ENCODE results near the gene ERCC1. TPM values are rescaled to one million over a fixed set of nuclear protein-coding genes. Genes with fewer than 3 reads are reported as not detected.
"Not testable (repeated sequence)": the region's sequence is repeated elsewhere in the genome, so short reads cannot be mapped to it uniquely, and the experiment has no call there.

ERCC1 gene
- total RNA-seq, 1 donor from 2014 or later, result 67.5 TPM

DNA sequence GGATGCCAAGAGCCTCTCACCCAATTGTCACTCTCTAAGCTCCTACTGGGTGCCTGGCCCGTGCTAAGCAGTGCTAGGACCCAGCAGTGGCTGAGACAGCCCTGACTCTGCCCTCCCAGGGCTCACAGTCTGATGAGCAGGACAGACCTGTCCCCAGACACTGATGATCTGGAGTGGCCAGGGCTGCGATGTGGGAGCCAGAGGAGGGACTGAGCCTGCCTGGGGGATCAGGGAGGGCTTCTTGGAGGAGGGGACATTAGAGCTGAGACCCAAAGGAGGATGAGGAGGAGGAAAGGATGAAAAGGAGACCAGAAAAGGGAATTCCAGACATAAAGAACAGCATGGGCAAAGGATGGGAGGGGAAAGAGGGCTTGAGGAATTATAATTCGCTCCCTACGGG is 6.6 kb downstream of the ERCC1 start:
- Histone ChIP-seq H2AFZ (ENCODE audit: low read depth, low read length) (no peak overlapping the region), H3K79me2 (ENCODE audit: insufficient read depth, low read length) (peaks cover 14% of the 10 kb centered on the region), H3K4me2 (ENCODE audit: low read length) (no peak overlapping the region), H3K9ac (ENCODE audit: low read length) (no peak overlapping the region), H3K9me3 (ENCODE audit: insufficient read depth, low read depth, low read length) (no peaks in the 10 kb centered on the region), H3K4me3 (ENCODE audit: insufficient read depth, low read depth, low read length) (no peak overlapping the region), H3K36me3 (ENCODE audit: insufficient read depth, low read length) (peaks cover 23% of the 10 kb centered on the region), H3K27me3 (ENCODE audit: insufficient read depth, low read length) (no peaks in the 10 kb centered on the region), H3K27ac (ENCODE audit: low read depth, low read length) (no peak overlapping the region), H4K20me1 (ENCODE audit: insufficient read depth, low read length) (peaks cover 9% of the 10 kb centered on the region), H3K4me1 (ENCODE audit: insufficient read depth, low read length) (peaks cover 3% of the 10 kb centered on the region)
- no peaks in the 10 kb centered on the region for H3K27me3 Mint-ChIP-seq (ENCODE audit: low read depth, unreplicated experiment)
- peaks cover 28% of the 10 kb centered on the region for H3K36me3 Mint-ChIP-seq (ENCODE audit: low read depth, unreplicated experiment)
- no peak overlapping the region for H3K27ac Mint-ChIP-seq (ENCODE audit: unreplicated experiment)
- DNase-seq (ENCODE audit: low read depth) (no peak), FAIRE-seq (no peak)
- H3K4me1 Mint-ChIP-seq (ENCODE audit: low read depth, unreplicated experiment), result peaks cover 3% of the 10 kb centered on the region
- no peak for TF ChIP-seq EZH2 (IDR thresholded peaks at IDR 0.05; ENCODE audit: insufficient read depth, low read length)
- TF ChIP-seq, protein P1, sequence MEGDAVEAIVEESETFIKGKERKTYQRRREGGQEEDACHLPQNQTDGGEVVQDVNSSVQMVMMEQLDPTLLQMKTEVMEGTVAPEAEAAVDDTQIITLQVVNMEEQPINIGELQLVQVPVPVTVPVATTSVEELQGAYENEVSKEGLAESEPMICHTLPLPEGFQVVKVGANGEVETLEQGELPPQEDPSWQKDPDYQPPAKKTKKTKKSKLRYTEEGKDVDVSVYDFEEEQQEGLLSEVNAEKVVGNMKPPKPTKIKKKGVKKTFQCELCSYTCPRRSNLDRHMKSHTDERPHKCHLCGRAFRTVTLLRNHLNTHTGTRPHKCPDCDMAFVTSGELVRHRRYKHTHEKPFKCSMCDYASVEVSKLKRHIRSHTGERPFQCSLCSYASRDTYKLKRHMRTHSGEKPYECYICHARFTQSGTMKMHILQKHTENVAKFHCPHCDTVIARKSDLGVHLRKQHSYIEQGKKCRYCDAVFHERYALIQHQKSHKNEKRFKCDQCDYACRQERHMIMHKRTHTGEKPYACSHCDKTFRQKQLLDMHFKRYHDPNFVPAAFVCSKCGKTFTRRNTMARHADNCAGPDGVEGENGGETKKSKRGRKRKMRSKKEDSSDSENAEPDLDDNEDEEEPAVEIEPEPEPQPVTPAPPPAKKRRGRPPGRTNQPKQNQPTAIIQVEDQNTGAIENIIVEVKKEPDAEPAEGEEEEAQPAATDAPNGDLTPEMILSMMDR (IDR thresholded peaks at IDR 0.05; ENCODE audit: insufficient read depth, low read depth, low read length), result no peak
- H3K4me3 Mint-ChIP-seq (ENCODE audit: unreplicated experiment), result no peak overlapping the region
- no peaks in the 10 kb centered on the region for H3K9me3 Mint-ChIP-seq (ENCODE audit: unreplicated experiment)

DNA sequence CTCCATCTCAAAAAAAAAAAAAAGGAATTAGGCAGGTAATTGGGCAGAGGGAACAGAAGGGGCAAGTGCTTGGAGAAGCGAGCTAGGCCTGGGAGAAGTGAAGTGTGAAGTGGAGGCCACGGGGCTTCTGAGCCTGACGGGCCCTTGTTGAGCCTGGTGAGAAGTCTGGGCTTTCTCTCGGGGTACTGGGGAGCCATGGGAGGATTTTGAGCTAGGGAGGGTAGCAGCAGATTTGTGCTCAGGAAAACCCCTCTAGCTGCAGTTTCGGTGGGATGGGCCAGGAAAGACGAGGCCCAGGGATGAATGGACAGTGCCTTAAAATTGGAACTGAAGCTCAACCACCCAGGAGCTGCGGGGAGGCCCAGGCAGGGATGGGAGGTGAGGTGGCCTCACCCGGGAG is 9.2 kb downstream of the ERCC1 start:
- H3K36me3 Mint-ChIP-seq (ENCODE audit: low read depth, unreplicated experiment), result peaks cover 25% of the 10 kb centered on the region
- FAIRE-seq, result no peak

DNA sequence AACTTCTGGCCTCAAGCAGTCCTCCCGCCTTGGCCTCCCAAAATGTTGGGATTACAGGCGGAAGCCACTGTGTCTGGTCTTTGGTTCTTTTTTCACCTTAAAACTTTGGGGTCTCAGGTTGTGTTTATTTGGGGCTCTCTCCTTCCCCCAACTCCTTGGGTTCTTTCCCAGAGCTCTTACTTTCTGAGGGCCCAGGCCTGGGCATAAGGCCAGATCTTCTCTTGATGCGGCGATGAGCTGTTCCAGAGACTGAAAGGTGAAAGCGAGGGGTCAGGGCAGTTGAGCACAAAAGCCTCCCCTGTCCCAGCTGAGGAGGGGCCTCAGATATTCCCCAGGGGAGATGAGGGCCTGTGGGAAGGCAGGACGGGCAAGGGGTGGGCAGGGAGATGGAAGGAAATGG is 10.2 kb downstream of the ERCC1 start:
- peaks cover 4% of the 10 kb centered on the region for H3K79me2 ChIP-seq (ENCODE audit: insufficient read depth, low read length)
- H3K36me3 Mint-ChIP-seq (ENCODE audit: low read depth, unreplicated experiment), result peaks cover 32% of the 10 kb centered on the region
- H3K4me1 Mint-ChIP-seq (ENCODE audit: low read depth, unreplicated experiment), result no peaks in the 10 kb centered on the region

More for the DNA sequence above, 9.2 kb downstream of the ERCC1 start:
- H3K4me1 ChIP-seq (ENCODE audit: insufficient read depth, low read length), result no peaks in the 10 kb centered on the region
- DNase-seq (ENCODE audit: low read depth), result no peak
- H3K36me3 ChIP-seq (ENCODE audit: insufficient read depth, low read length), result peaks cover 21% of the 10 kb centered on the region
- no peaks in the 10 kb centered on the region for H3K9me3 ChIP-seq (ENCODE audit: insufficient read depth, low read depth, low read length)
- H3K27me3 ChIP-seq (ENCODE audit: insufficient read depth, low read length), result no peaks in the 10 kb centered on the region
- H3K27ac ChIP-seq (ENCODE audit: low read depth, low read length), result no peak overlapping the region
- no peaks in the 10 kb centered on the region for H4K20me1 ChIP-seq (ENCODE audit: insufficient read depth, low read length)
- H3K4me3 ChIP-seq (ENCODE audit: insufficient read depth, low read depth, low read length), result no peak overlapping the region
- no peaks in the 10 kb centered on the region for H3K27me3 Mint-ChIP-seq (ENCODE audit: low read depth, unreplicated experiment)
- H3K9ac ChIP-seq (ENCODE audit: low read length), result no peak overlapping the region
- H2AFZ ChIP-seq (ENCODE audit: low read depth, low read length), result no peak overlapping the region
- H3K79me2 ChIP-seq (ENCODE audit: insufficient read depth, low read length), result peaks cover 4% of the 10 kb centered on the region
- H3K4me2 ChIP-seq (ENCODE audit: low read length), result no peak overlapping the region
- peak overlapping the region; percentile 34 for H3K27ac Mint-ChIP-seq (ENCODE audit: unreplicated experiment)
- TF ChIP-seq, protein P1 (IDR thresholded peaks at IDR 0.05; ENCODE audit: insufficient read depth, low read depth, low read length), result no peak
- TF ChIP-seq EZH2 (IDR thresholded peaks at IDR 0.05; ENCODE audit: insufficient read depth, low read length), result no peak
- H3K9me3 Mint-ChIP-seq (ENCODE audit: unreplicated experiment), result no peaks in the 10 kb centered on the region
- no peaks in the 10 kb centered on the region for H3K4me1 Mint-ChIP-seq (ENCODE audit: low read depth, unreplicated experiment)
- peak overlapping the region; percentile 11 for H3K4me3 Mint-ChIP-seq (ENCODE audit: unreplicated experiment)

DNA sequence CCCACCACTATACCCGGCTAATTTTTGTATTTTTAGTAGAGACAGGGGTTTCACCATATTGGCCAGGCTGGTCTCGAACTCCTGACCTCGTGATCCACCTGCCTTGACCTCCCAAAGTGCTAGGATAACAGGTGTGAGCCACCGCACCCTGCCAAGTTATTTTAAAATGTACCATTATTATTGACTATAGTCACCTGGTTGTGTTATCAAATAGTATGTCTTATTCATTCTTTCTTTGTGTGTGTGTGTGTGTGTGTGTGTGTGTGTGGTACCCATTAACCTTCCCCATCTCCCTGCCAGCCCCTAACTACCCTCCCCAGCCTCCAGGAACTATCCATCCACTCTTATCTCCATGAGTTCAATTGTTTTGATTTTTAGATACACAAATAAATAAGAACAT is 13.4 kb downstream of the ERCC1 start:
- not testable (repeated sequence) for H3K4me3 ChIP-seq (ENCODE audit: insufficient read depth, low read depth, low read length); FAIRE-seq; H3K4me2 ChIP-seq (ENCODE audit: low read length); H3K4me1 Mint-ChIP-seq (ENCODE audit: low read depth, unreplicated experiment); H3K27ac Mint-ChIP-seq (ENCODE audit: unreplicated experiment); H3K4me3 Mint-ChIP-seq (ENCODE audit: unreplicated experiment); H3K9me3 ChIP-seq (ENCODE audit: insufficient read depth, low read depth, low read length); H3K9me3 Mint-ChIP-seq (ENCODE audit: unreplicated experiment); H3K27me3 Mint-ChIP-seq (ENCODE audit: low read depth, unreplicated experiment); H3K4me1 ChIP-seq (ENCODE audit: insufficient read depth, low read length); H3K27me3 ChIP-seq (ENCODE audit: insufficient read depth, low read length); H2AFZ ChIP-seq (ENCODE audit: low read depth, low read length); H3K27ac ChIP-seq (ENCODE audit: low read depth, low read length); H3K9ac ChIP-seq (ENCODE audit: low read length); DNase-seq (ENCODE audit: low read depth); H4K20me1 ChIP-seq (ENCODE audit: insufficient read depth, low read length)
- peaks cover 13% of the 10 kb centered on the region for H3K36me3 ChIP-seq (ENCODE audit: insufficient read depth, low read length)
- peaks cover 21% of the 10 kb centered on the region for H3K79me2 ChIP-seq (ENCODE audit: insufficient read depth, low read length)
- H3K36me3 Mint-ChIP-seq (ENCODE audit: low read depth, unreplicated experiment), result peaks cover 23% of the 10 kb centered on the region

More for the DNA sequence above, 10.2 kb downstream of the ERCC1 start:
- FAIRE-seq (no peak), DNase-seq (ENCODE audit: low read depth) (no peak)
- Histone ChIP-seq H3K4me1 (ENCODE audit: insufficient read depth, low read length) (no peaks in the 10 kb centered on the region), H3K4me2 (ENCODE audit: low read length) (no peak overlapping the region), H3K9me3 (ENCODE audit: insufficient read depth, low read depth, low read length) (no peaks in the 10 kb centered on the region), H3K36me3 (ENCODE audit: insufficient read depth, low read length) (peaks cover 19% of the 10 kb centered on the region), H3K4me3 (ENCODE audit: insufficient read depth, low read depth, low read length) (no peak overlapping the region), H4K20me1 (ENCODE audit: insufficient read depth, low read length) (no peaks in the 10 kb centered on the region), H3K27me3 (ENCODE audit: insufficient read depth, low read length) (no peaks in the 10 kb centered on the region), H2AFZ (ENCODE audit: low read depth, low read length) (no peak overlapping the region), H3K9ac (ENCODE audit: low read length) (peak overlapping the region; percentile 15), H3K27ac (ENCODE audit: low read depth, low read length) (no peak overlapping the region)
- no peak overlapping the region for H3K4me3 Mint-ChIP-seq (ENCODE audit: unreplicated experiment)
- H3K27me3 Mint-ChIP-seq (ENCODE audit: low read depth, unreplicated experiment), result no peaks in the 10 kb centered on the region
- H3K9me3 Mint-ChIP-seq (ENCODE audit: unreplicated experiment), result no peaks in the 10 kb centered on the region
- TF ChIP-seq EZH2 (IDR thresholded peaks at IDR 0.05; ENCODE audit: insufficient read depth, low read length), result no peak
- TF ChIP-seq, protein P1 (IDR thresholded peaks at IDR 0.05; ENCODE audit: insufficient read depth, low read depth, low read length), result no peak
- no peak overlapping the region for H3K27ac Mint-ChIP-seq (ENCODE audit: unreplicated experiment)
